ENCODE data around the gene CRIM1.

GRCh38 chr2:36370281-36370680, 14.7 kb downstream of the CRIM1 start:
- TF ChIP-seq POLR2AphosphoS5 (IDR thresholded peaks at IDR 0.05) (no peak), EP300 (IDR thresholded peaks at IDR 0.05; ENCODE audit: low read depth) (no peak), POLR2A (IDR thresholded peaks at IDR 0.05) (no peak)
- TF ChIP-seq, protein P1, sequence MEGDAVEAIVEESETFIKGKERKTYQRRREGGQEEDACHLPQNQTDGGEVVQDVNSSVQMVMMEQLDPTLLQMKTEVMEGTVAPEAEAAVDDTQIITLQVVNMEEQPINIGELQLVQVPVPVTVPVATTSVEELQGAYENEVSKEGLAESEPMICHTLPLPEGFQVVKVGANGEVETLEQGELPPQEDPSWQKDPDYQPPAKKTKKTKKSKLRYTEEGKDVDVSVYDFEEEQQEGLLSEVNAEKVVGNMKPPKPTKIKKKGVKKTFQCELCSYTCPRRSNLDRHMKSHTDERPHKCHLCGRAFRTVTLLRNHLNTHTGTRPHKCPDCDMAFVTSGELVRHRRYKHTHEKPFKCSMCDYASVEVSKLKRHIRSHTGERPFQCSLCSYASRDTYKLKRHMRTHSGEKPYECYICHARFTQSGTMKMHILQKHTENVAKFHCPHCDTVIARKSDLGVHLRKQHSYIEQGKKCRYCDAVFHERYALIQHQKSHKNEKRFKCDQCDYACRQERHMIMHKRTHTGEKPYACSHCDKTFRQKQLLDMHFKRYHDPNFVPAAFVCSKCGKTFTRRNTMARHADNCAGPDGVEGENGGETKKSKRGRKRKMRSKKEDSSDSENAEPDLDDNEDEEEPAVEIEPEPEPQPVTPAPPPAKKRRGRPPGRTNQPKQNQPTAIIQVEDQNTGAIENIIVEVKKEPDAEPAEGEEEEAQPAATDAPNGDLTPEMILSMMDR (IDR thresholded peaks at IDR 0.05): no peak
